ENCODE measurements around the gene MLLT3. TPM values are rescaled to one million over a fixed set of nuclear protein-coding genes. Genes with fewer than 3 reads are reported as not detected.

MLLT3 gene
- total RNA-seq, 1 donor = 19.8 TPM

- TF ChIP-seq CTCF (IDR thresholded peaks at IDR 0.05; ENCODE audit: insufficient read depth, low read length) = no peak
- no peak overlapping the region for H3K4me3 ChIP-seq (ENCODE audit: low read depth, low read length)
- DNase-seq (ENCODE audit: low read depth) = peak; percentile 4
These were observed 180.4 kb downstream of the MLLT3 start for GRCh38 chr9:20441711-20442423.

GRCh38 chr9:20441166-20441565 is 181.1 kb downstream of the MLLT3 start:
- no peak overlapping the region for H3K4me3 ChIP-seq (ENCODE audit: low read depth, low read length)
- no peak for TF ChIP-seq CTCF (IDR thresholded peaks at IDR 0.05; ENCODE audit: insufficient read depth, low read length)
- DNase-seq (ENCODE audit: low read depth) = no peak

GRCh38 chr9:20437476-20437875 is 184.8 kb downstream of the MLLT3 start:
- no peak for TF ChIP-seq CTCF (IDR thresholded peaks at IDR 0.05; ENCODE audit: insufficient read depth, low read length)
- no peak overlapping the region for H3K4me3 ChIP-seq (ENCODE audit: low read depth, low read length)
- peak; percentile 89 for DNase-seq (ENCODE audit: low read depth)

GRCh38 chr9:20436476-20437195 is 185.7 kb downstream of the MLLT3 start:
- no peak overlapping the region for H3K4me3 ChIP-seq (ENCODE audit: low read depth, low read length)
- no peak for TF ChIP-seq CTCF (IDR thresholded peaks at IDR 0.05; ENCODE audit: insufficient read depth, low read length)
- no peak for DNase-seq (ENCODE audit: low read depth)

GRCh38 chr9:20428976-20429375 is 193.3 kb downstream of the MLLT3 start:
- TF ChIP-seq CTCF (IDR thresholded peaks at IDR 0.05; ENCODE audit: insufficient read depth, low read length) = no peak
- no peak overlapping the region for H3K4me3 ChIP-seq (ENCODE audit: low read depth, low read length)
- no peak for DNase-seq (ENCODE audit: low read depth)

GRCh38 chr9:20427359-20427758 is 194.9 kb downstream of the MLLT3 start:
- H3K4me3 ChIP-seq (ENCODE audit: low read depth, low read length) = no peak overlapping the region
- no peak for DNase-seq (ENCODE audit: low read depth)
- TF ChIP-seq CTCF (IDR thresholded peaks at IDR 0.05; ENCODE audit: insufficient read depth, low read length) = no peak
